Rectal smooth muscle tissue (tissue), 1 donor: Measurements from ENCODE around the gene ZNF142.

ENCODE experiments used
- H3K27ac ChIP-seq: one replicate; pipeline ENCODE4 v1.7.0; 2013; ENCODE audit warnings: low read depth, low read length, inconsistent platforms
- H3K27me3 ChIP-seq: one replicate; pipeline ENCODE4 v1.7.0; 2013; ENCODE audit warnings: low read length; ENCODE audit not compliant: control insufficient read depth, insufficient read depth
- H3K36me3 ChIP-seq: one replicate; pipeline ENCODE4 v1.7.0; 2013; ENCODE audit warnings: low read length; ENCODE audit not compliant: control insufficient read depth, insufficient read depth
- H3K4me1 ChIP-seq: one replicate; pipeline ENCODE4 v1.7.0; 2013; ENCODE audit warnings: low read length; ENCODE audit not compliant: control insufficient read depth, insufficient read depth
- H3K4me3 ChIP-seq: one replicate; pipeline ENCODE4 v1.7.0; 2013; ENCODE audit warnings: low read length
- H3K9ac ChIP-seq: one replicate; pipeline ENCODE4 v1.7.0; 2013; ENCODE audit warnings: low read length

ZNF142 gene

GRCh38 chr2:218642786-218643185 is 16.6 kb downstream of the ZNF142 start:
- H3K27ac ChIP-seq, result no peak overlapping the region
- H3K4me3 ChIP-seq, result no peak overlapping the region
- H3K36me3 ChIP-seq, result peaks cover 53% of the 10 kb centered on the region
- no peaks in the 10 kb centered on the region for H3K27me3 ChIP-seq
- no peak overlapping the region for H3K9ac ChIP-seq
- no peaks in the 10 kb centered on the region for H3K4me1 ChIP-seq

- Histone ChIP-seq H3K27me3 (no peaks in the 10 kb centered on the region), H3K4me1 (no peaks in the 10 kb centered on the region), H3K36me3 (peaks cover 51% of the 10 kb centered on the region), H3K27ac (no peak overlapping the region), H3K9ac (no peak overlapping the region), H3K4me3 (no peak overlapping the region)
Measured at GRCh38 chr2:218642121-218642656, 17.2 kb downstream of the ZNF142 start.

DNA sequence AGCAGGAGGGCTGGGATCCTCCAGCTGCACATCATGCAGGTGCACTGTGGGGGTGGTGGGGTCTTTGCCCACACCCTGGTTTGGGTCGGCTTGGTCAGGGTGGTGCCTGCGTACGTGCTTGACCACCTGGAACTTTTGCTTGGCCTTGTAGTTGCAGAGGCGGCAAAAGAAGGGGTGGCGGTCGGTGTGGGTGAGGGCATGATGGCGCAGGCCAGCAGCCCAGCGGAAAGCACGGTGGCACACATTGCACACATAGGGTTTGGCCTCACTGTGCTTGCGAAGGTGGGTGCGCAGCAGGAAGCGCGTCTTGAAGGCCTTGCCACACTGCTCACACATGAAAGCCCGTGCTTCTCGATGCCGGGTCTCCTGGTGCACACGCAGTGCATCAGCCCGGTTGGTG is 21.1 kb downstream of the ZNF142 start:
- no peak overlapping the region for H3K27ac ChIP-seq
- H3K36me3 ChIP-seq, result peaks cover 36% of the 10 kb centered on the region
- H3K4me3 ChIP-seq, result no peak overlapping the region
- no peaks in the 10 kb centered on the region for H3K27me3 ChIP-seq
- no peak overlapping the region for H3K9ac ChIP-seq
- no peaks in the 10 kb centered on the region for H3K4me1 ChIP-seq

DNA sequence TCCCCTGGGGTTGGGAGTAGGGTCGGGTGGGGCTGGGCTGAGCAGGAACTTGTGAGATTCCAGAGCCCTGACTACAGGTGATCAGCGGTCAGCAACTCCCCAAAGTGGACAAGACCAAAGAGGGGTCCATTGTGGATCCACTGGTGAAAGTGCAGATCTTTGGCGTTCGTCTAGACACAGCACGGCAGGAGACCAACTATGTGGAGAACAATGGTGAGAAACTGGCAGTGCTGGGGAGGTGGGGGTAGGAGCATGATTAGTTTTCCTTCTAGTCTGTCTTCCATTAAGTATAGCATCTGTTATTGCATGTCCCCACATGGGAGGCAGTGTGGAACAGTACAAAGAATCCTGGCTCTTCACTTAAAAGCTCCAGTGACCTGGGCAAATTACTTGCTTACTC is 23.7 kb downstream of the ZNF142 start:
- Histone ChIP-seq H3K4me3 (no peak overlapping the region), H3K36me3 (peaks cover 28% of the 10 kb centered on the region)

GRCh38 chr2:218631837-218632236 is 27.6 kb downstream of the ZNF142 start:
- Histone ChIP-seq H3K27me3 (no peaks in the 10 kb centered on the region), H3K27ac (no peak overlapping the region), H3K4me3 (no peak overlapping the region), H3K9ac (no peak overlapping the region), H3K4me1 (no peaks in the 10 kb centered on the region), H3K36me3 (peaks cover 10% of the 10 kb centered on the region)

More for the DNA sequence above, 23.7 kb downstream of the ZNF142 start:
- Histone ChIP-seq H3K27ac (no peak overlapping the region), H3K9ac (no peak overlapping the region), H3K4me1 (no peaks in the 10 kb centered on the region), H3K27me3 (no peaks in the 10 kb centered on the region)

DNA sequence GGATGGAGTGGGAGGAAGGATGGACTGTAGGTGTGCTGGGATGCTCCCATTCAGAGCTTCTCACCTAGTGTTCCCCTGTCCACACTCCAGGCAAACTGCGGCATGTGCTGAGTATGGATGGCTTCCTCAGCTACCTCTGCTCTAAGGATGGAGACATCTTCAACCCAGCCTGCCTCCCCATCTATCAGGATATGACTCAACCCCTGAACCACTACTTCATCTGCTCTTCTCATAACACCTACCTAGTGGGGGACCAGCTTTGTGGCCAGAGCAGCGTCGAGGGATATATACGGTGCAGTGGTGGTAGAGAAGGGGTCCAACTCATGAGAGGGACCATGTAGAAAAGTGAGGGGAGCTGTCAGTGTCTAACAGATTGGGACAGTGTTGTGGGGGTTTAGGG is 31.5 kb downstream of the ZNF142 start:
- no peak overlapping the region for H3K27ac ChIP-seq
- H3K9ac ChIP-seq, result no peak overlapping the region
- no peaks in the 10 kb centered on the region for H3K36me3 ChIP-seq
- no peaks in the 10 kb centered on the region for H3K4me1 ChIP-seq
- H3K4me3 ChIP-seq, result no peak overlapping the region
- no peaks in the 10 kb centered on the region for H3K27me3 ChIP-seq

DNA sequence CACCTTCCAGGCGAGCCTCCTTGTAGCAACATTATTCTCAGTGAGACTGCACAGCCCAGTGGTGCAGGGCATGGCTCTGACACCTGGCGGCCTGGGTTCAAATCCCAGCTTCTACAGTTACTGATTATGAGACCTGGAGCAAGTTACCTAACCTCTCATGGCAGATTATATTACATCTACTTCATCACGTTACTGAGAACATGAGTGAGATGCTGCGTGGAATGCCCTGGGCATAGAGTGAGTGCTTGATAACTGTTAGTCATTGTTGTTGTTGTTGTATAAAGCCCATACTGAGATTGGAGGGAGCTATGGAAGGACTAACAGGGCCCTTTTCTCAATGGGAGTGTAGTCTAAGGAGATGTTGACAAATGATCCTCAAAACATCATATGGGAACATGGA is 33.1 kb downstream of the ZNF142 start:
- no peak overlapping the region for H3K27ac ChIP-seq
- H3K36me3 ChIP-seq, result no peaks in the 10 kb centered on the region
- H3K4me3 ChIP-seq, result no peak overlapping the region
- no peaks in the 10 kb centered on the region for H3K27me3 ChIP-seq
- H3K4me1 ChIP-seq, result no peaks in the 10 kb centered on the region
- no peak overlapping the region for H3K9ac ChIP-seq

GRCh38 chr2:218623366-218623705 is 36.1 kb downstream of the ZNF142 start:
- H3K27ac ChIP-seq, result no peak overlapping the region
- H3K27me3 ChIP-seq, result no peaks in the 10 kb centered on the region
- no peak overlapping the region for H3K4me3 ChIP-seq
- no peak overlapping the region for H3K9ac ChIP-seq
- no peaks in the 10 kb centered on the region for H3K36me3 ChIP-seq
- H3K4me1 ChIP-seq, result no peaks in the 10 kb centered on the region

DNA sequence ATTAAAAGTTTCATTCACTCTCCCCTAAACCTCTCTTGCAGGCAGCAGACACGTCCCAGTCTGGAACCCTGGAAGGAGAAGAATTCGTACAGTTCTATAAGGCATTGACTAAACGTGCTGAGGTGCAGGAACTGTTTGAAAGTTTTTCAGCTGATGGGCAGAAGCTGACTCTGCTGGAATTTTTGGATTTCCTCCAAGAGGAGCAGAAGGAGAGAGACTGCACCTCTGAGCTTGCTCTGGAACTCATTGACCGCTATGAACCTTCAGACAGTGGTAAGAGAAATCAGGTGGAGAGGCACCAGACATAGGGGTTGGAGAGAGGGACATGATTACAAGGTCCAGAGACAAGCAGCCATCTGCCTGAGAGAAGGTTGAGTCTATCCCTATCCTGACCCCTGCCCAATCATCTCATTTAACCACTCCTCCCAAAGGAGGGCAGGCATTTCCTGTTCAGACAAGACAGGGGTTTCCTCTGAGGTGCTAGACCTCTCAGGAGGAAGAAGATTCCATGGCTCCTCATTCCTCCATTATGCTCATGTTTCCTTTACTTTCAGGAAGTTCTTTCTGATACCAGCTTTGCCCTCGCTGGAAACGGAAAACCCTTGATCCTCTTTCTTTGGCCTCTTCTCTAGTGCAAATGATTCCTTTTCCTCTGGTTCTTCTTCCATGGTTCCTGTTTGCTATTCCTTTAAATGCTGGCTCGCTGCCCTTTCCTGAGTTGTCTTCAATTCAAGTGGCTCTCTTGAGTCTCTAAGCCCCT is 36.6 kb downstream of the ZNF142 start:
- no peaks in the 10 kb centered on the region for H3K27me3 ChIP-seq
- no peak overlapping the region for H3K4me3 ChIP-seq
- H3K27ac ChIP-seq, result no peak overlapping the region
- no peaks in the 10 kb centered on the region for H3K36me3 ChIP-seq
- no peaks in the 10 kb centered on the region for H3K4me1 ChIP-seq
- H3K9ac ChIP-seq, result no peak overlapping the region

- Histone ChIP-seq H3K27me3 (no peaks in the 10 kb centered on the region), H3K9ac (no peak overlapping the region), H3K4me1 (peaks cover 3% of the 10 kb centered on the region), H3K27ac (no peak overlapping the region), H3K4me3 (no peak overlapping the region), H3K36me3 (no peaks in the 10 kb centered on the region)
Measured at GRCh38 chr2:218621007-218621406, 38.4 kb downstream of the ZNF142 start.

GRCh38 chr2:218618102-218618860 is 41.1 kb downstream of the ZNF142 start:
- H3K4me1 ChIP-seq, result peaks cover 7% of the 10 kb centered on the region
- H3K36me3 ChIP-seq, result no peaks in the 10 kb centered on the region
- H3K27me3 ChIP-seq, result no peaks in the 10 kb centered on the region
- no peak overlapping the region for H3K27ac ChIP-seq
- no peak overlapping the region for H3K9ac ChIP-seq
- no peak overlapping the region for H3K4me3 ChIP-seq

DNA sequence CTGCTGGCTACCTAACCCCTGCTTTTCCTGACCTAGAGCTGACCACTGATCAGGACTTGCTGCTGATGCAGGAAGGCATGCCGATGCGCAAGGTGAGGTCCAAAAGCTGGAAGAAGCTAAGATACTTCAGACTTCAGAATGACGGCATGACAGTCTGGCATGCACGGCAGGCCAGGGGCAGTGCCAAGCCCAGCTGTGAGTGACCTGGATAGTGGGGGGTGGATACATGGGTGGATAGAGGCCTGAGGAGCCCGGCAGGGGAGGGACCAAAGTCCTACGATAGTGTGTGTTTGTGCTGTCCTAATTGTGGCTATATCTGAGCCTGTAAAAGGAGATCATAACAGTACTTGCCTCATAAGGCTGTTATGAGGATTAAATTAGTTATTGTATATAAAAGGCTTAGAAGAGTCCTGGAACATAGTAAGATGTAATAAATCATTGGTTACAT is 43.5 kb downstream of the ZNF142 start:
- H3K4me3 ChIP-seq, result no peak overlapping the region
- H3K4me1 ChIP-seq, result peaks cover 7% of the 10 kb centered on the region
- H3K27me3 ChIP-seq, result no peaks in the 10 kb centered on the region
- no peaks in the 10 kb centered on the region for H3K36me3 ChIP-seq
- H3K9ac ChIP-seq, result no peak overlapping the region
- H3K27ac ChIP-seq, result peak overlapping the region; percentile 64
